Heart left ventricle (tissue), 13 donors: ENCODE measurements around the gene SMIM5.

Experiments
- CTCF ChIP-seq, 12 donors: fragments of 200-600 bp; sonication (generic) in 4 of 12; IDR thresholded peaks; one replicate each; pipeline versions ENCODE4 v1.5.0 to v1.8.0; 2018 to 2022; ENCODE audit warnings: antibody characterized with exemption in 12 of 12, mild to moderate bottlenecking in 5 of 12
- POLR2A ChIP-seq, 2 donors: fragments of 450-650 bp; IDR thresholded peaks; one replicate each; pipeline ENCODE4 v1.6.1; 2017; ENCODE audit warnings: antibody characterized with exemption in 2 of 2, mild to moderate bottlenecking in 2 of 2, moderate library complexity in 2 of 2
- donor health status: ischemic (EF 13 %, LVEDD 7.1; RV severe dilation, severe dysfunction).
- donor health status: DM: no; HTN: yes; CAD: no.
- donor health status: DM: no; HTN: no; CAD: no.
- donor health status: ischemic (EF 25% LVEDD 6.9; RV normal size, moderate dysfunction).
- donor health status: ischemic (EF 25% LVEDD 5.7; RV mildly dilated, moderate dysfunction).
- donor health status: ischemic (EF 35%, LVEDD 5.7; RV mildly dilated, moderate dysfunction).
- donor health status: nonischemic (EF 11% LVEDD 7.7; RV severe dilation, severe dysfunction).
- donor health status: DM: yes; HTN: yes; CAD: no.
- donor health status: PGD.
- donor health status: ischemic (EF 29% LVEDD 5.4; RV normal size, mild dysfunction).
- donor health status: nonischemic (EF 23%, LVEDD 6.1; RV moderate dilation, normal function).

GRCh38 chr17:75624021-75624420 lies 9.2 kb upstream of the SMIM5 start:
- TF ChIP-seq CTCF (IDR thresholded peaks at IDR 0.05) (no peak), POLR2A (IDR thresholded peaks at IDR 0.05) (no peak)
